CD4-positive, alpha-beta T cell treated with Interleukin-6 for 4 hours (primary cell): ENCODE measurements around the gene TULP4.

Source experiments
- DNase-seq: peaks from one replicate; pipeline ENCODE4 v3.0.0-alpha.2; 2020; ENCODE audit warnings: mixed read lengths

TULP4 gene, protein sequence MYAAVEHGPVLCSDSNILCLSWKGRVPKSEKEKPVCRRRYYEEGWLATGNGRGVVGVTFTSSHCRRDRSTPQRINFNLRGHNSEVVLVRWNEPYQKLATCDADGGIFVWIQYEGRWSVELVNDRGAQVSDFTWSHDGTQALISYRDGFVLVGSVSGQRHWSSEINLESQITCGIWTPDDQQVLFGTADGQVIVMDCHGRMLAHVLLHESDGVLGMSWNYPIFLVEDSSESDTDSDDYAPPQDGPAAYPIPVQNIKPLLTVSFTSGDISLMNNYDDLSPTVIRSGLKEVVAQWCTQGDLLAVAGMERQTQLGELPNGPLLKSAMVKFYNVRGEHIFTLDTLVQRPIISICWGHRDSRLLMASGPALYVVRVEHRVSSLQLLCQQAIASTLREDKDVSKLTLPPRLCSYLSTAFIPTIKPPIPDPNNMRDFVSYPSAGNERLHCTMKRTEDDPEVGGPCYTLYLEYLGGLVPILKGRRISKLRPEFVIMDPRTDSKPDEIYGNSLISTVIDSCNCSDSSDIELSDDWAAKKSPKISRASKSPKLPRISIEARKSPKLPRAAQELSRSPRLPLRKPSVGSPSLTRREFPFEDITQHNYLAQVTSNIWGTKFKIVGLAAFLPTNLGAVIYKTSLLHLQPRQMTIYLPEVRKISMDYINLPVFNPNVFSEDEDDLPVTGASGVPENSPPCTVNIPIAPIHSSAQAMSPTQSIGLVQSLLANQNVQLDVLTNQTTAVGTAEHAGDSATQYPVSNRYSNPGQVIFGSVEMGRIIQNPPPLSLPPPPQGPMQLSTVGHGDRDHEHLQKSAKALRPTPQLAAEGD (N-terminal part only)

DNA sequence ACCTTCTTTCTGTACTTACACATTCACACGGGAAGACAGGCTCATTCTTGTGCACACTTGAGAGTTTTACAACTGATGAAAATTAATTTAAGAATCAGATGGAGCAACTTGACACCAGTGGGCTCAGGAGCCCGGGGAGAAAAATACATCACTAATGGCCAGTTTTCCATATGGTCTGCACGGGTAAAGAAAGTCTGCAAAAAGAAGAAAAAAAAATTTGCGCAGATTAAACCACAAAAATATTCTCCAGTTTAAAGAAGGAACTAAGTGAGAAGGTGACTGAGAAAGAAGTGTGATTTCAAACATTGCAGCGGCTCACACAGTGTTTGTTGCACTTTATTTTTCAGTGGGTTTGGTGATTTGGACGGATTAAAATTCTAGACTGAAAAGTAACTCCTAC, at the start of gene TULP4:
Gene TULP4 (plus strand): TSS at position 301 of the 400 bp plus-strand sequence. CDS start 1,552 bp downstream, outside the sequence.
- DNase-seq, result no peak

DNA sequence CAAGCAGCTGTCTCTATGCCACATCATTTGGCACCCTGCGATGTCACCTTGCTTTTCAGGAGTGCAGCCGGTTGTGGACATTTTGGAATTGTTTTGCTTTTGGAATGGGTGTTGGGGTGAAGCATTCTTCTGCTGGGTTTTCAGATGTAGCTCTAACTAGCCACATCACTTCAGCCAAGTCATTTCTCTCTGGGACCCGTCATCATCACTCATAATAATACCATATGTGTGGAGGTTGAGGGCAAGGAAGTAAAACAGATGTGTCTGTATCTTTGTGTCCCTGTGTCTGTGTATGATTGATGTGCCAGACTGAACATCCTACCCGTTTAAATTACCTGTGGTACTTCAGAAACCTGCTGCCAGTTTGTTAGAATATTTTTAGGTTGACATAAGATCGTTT, 49.5 kb upstream of the TULP4 start:
- no peak for DNase-seq

DNA sequence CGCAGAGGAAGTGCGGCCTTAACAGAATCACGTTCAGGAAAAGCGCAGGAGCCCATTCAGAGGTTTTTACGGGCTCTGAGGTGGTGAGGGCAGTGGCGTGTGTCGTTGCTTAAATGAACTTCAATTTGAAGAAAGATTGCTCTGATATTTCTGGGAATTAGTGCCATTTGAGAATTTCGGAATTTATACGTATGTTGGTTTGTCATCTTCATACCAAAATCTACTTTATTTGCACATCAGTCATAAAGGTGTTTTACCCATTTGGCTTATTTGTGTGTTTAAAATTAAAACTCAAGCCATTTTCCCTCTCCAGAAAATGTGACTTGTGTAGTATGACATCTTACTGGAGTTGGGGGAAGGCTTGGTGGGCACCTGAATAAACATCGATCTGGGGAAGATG, 48.1 kb upstream of the TULP4 start:
- DNase-seq, result no peak

DNA sequence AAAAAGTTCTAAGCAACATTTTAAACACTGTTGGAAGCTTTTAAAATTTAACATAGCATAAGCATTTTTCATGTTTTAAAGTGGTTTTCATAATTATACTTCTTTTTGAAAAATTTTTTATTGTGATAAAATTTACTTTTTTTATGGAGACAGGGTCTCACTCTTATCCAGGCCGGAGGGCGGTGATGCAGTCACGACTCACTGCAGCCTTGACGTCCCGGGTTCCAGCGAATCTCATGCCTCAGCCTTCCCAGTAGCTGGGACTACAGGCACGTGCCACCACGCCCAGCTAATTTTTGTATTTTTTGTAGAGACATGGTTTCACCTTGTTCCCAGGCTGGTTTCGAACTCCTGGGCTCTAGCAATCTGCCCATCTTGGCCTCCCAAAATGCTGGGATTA, 46.1 kb upstream of the TULP4 start:
- no peak for DNase-seq

DNA sequence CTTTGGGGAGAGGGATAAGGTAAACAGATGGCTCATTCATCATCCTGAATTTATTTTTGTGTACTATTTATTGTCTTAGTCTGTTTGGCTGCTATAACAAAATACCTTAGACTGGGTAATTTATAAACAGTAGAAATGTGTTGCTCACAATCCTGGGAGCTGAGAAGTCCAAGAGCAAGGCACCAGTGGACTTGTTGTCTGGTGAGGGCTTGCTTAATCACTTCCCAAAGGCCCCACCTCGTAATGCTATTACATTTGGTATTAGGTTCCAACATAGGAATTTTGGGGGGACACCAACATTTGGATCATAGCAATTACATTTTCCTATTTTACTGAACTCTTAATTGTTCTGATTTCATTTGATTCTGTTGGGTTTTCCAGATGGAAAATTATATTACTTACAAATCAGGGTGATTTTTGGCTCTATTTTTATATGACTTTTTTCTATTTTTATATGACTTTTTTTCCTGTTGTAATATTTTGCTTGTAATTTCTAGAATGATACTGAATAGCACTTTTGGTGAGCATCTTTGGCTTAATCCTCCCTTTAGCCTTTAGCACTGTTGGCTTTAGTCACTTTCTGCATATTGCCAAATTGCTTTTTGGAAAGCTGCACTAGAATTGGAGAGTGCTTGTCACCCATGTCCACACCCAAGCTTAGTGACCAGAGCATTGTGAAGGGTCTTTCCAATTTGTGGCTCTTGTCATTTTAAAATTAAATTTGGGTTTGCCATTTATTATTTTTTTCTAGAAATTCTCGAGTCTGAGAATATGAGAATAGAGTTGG, 43.7 kb upstream of the TULP4 start:
- DNase-seq, result no peak

DNA sequence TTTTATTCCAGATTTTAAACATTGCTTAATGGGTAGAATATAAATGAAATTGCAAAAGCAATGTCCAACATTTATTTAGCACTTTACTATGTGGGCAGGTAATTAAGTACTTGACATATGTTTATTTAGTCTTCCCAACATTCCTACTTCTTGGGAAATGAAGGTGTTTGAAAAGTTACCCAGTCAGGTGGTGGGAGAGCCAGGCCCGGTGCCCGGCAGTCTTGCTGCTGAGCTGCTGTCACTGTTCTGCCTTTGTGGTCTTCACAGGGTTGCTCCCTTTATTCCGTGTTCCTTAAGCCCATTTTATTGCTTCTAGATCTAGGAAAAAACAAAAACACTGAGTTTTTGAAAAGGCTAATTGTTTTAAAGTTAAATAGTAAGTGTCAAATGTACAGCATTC, 42.6 kb upstream of the TULP4 start:
- DNase-seq, result no peak

DNA sequence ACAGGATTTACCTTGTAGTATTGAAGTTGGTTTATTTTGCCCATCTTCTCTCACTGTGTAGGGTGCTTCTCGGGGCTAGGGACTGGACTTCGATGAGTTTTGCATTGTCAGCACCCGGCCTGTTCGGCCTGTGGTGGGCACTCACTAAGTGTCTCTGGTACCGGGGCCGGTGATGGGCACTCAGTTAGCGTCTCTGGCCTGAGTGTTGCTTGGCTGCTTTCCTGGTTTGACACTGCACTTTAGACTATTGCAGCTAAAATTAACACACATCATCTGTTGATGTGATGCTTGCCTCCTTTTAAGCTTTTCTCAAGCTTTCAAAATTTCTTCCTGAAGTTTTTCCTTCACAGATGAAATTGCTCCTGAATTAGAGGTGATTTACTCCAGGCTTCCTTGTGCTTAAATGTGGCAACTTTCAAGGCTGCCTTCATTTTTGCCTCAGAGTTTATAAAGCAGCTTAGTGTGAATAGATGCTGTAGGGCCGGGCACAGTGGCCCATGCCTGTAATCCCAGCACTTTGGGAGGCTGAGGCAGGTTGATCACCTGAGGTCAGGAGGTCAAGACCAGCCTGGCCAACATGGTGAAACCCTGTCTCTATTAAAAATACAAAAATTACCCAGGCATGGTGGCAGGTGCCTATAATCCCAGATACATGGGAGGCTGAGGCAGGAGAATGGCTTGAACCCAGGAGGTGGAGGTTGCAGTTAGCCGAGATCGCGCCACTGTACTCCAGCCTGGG, 41.7 kb upstream of the TULP4 start:
- no peak for DNase-seq

DNA sequence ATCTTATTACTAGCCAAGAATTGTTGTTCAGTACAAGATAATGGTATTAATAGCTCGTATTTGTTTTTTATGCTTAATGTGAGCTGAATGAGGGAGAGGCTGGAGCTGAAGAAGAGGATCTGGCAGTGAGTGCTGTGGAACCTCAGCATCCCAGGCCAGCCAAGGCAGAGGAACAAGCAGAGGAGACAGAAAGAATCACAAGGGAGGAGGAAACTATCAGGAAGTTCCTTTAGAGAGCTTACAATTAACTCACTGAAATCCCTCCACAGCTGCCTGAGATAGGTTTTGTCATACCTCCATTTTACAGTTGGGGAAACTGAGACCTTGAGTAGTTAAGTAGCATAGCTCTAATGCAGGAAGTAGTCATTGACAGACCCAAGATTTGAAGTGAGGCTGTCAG, 39.9 kb upstream of the TULP4 start:
- DNase-seq, result no peak

DNA sequence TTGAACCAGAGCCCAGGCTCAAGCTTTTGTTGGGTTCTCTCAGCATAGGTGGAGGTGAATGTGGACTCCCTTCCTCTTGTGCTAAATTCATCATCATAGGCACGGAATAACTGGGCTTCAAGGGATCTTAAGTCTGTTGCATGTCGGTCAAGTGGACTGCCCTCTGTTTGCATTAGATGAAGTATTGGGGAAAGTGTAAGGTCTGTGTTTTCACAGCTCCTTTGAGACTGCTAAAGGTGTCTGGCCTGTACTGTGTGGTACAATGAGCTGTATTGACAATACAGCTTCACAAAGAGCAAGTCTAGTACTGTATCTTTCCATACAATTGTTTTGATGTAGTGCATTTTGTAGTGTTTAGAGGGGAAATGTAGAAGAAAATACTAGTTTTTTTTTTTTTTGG, 34.3 kb upstream of the TULP4 start:
- DNase-seq, result no peak

DNA sequence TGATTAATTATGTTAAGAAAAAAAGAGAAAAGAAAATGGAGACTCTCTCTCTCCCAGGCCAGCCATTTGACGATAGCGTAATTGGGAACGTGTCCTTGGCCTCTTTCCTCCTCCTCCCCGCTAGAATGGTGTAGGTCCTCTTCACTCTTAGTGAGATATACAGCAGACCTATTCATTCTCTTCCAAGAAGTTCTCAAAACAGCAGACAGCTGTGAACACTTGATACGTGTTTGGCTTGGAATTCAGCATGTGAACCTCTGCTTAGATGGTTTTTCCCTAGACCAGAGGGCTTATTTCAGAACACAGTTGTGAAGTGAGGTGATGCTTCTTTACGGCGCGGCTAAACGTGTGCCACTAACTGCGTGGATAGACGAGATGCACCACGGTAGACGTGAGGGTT, 32.6 kb upstream of the TULP4 start:
- DNase-seq, result no peak

DNA sequence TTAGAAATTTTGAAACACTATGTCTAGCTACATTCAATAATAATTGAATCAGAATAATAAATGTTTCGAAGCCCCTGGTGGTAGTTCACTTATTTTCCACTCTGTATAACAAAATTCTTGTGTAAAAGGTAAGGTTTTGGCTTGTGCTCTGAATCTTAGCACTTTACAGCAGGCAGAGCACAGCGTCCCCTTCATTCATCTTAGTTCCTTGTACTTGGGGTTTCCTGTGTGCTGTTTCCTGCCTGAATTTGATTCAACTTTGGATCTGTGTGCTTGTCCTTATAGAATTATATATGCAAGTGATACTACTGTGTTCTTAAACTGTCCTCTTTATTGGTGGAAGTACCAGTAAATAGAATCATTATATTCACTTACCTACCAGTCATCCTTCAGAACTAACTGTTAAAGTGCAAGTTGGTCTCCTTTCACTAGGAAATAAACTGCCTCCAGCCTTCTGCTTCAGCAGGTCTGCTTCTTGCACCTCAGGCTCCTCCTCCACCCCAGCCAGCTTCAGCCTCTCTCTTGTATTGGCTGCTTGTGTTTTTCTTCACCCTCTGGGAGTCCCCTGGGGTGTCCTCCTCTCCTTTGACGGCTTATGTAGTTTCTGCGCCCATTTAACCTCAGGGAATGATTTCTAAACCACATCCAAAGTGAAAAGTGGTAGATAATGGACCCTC, 28.8 kb upstream of the TULP4 start:
- DNase-seq, result peak; percentile 24

DNA sequence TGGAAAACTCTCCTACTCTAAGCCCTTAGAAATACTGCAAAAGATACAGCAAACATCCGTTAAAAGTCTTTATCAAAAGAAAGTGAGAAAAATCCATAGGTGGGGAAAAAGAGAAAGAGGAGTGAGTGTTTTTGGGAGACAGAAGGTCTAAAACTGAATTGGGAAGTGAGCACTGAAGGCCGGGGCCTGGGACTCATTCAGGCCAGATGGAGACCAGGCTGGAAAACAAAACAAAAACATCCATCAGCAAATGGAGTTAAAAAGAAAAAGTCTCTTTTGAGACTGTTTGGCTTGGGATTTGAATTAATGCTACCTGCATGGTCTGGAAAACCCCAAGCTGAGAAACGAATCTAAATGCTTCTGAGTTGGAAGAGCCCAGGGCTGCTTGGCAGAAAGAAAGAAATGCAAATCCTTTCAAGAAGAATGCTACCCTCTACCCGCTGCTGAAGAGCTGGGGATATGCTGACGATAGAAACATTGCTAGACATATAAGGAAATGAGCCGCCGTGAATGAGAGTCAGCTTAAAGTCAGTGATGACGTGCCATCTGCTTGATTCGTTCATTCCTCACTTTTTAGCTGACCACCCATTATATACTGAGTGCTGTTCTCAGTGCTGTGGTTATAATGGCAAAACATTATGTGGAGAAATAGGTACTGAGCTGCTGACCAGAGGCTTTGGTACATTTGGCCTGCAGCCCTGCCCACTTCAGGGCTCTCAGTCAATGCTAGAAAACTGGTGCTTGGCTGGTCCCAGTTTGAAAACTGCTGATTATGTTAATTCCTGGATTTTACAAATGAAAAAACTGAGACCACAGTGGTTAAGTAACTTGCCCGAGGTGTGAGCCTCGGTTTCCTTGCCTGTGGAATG, 28.0 kb upstream of the TULP4 start:
- peak; percentile 17 for DNase-seq

DNA sequence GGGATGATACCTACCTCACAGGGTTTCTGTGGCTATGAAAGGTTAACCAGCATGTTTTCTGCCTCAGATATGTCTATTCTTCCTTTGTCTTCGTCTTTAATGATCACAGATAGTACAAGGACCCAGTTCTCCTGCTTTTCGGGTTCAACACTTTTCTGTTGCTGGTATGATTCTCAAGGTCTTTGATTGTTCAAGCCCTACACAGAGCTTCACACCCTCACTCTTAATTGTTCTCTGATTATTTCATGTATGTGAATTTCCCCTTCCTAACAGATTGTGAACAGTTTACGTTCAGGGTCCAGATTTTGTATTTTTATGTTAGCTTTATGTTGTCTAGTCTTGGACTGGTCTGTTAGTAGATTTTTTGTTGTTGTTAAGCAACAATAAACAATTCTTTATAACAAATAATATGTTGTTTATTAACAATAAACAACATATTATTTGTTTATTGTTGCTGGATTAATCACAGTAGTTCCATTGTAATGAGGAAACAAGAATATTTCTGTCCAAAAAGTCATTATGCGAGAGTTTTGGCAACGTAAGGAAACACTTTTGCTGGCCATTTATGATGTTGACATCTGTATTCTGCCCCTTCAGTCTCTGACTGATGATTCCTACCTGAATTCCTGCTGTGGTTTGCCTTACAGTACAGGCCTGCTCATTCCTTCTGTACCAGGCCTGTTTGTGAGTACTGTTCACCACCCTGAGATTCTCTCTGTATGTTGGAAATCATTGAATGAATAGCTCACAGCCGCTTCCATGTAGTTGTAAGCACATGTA, 27.2 kb upstream of the TULP4 start:
- no peak for DNase-seq

DNA sequence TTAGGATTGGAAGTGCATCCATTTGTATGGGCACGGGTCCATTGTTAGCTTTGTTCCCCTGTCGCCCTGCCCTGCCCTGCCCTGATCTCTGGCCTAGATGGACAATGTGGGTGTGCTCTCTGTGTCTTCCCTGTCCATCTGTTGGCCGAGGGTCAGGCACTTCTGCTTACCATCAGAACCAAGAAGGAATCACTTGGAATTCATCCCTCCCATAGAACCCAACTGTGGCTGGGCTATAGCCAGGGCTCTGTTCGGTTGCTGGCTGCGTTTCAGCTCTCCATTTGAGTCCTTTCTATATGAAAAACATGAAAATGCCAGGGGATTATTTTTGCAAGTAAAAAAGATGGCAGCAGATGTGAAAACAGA, 26.6 kb upstream of the TULP4 start:
- DNase-seq, result no peak

DNA sequence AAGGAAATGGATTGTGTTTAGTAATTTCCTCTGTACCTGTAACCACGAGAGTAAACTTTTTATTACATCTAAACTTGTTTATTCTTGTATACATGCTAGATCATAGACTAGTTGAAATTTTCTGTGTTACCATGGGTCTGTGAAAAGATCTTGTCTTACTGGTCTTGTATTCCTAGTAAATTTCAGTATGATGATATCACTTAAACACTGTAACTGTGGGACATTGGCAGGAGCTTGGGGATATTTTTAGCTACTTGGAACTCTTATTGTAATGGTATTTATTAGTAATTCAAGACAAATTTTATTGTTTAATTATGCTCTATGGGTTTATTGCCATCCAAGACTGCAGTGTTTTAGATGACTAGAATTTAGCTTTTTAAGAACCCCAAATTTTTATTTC, 25.9 kb upstream of the TULP4 start:
- DNase-seq, result no peak

DNA sequence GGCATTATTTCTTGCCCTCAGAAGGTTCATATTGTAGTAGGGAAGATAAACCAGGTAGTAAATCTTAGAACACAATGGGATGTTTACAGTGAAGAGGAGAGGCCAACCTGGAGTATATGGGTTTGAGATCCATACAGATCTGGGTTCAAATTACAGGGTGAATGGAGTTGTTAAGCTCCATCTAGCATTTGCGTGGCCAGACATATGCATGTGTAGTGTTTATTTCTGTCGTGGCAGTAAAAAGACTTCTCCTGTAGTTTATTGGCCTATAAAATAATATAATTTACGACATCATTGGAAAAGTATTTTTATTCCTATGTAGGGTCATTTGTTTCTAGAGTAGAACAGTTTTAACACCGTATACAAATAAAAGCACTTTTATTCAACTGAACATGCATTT, 25.2 kb upstream of the TULP4 start:
- DNase-seq, result no peak

DNA sequence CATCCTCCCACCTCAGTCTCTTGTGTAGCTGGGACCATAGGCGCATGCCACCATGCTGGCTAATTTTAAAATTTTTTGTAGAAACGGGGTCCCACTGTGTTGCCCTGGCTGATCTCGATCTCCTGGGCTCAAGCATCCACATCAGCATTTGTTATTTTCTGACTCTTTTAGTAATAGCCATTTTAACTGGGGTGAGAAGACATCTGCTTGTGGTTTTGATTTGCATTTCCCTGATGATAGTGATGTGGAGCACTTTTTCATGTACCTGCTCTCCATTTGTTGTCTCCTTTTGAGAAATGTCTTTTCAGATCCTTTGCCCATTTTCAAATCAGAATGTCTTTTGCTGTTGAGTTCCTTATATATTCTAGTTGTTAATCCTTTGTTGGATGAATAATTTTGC, 22.2 kb upstream of the TULP4 start:
- no peak for DNase-seq

DNA sequence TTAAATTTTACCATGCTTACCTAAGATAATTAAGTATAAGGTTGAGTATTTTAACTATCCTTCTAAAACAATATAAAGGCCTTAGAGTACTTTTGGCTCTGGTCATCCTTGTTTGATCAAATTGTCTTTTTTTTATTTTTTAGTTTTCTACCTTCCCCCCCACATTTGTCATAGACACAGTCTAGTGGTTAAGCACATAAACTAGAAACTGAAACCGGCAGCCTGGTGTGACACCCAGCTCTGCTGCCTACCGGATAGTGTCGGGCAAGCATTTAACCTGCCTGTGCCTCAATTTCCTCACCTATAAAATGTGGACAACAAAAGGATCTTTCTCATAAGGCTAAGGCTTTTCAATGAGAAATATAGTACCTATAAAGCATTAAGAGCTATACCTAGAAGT, 21.6 kb upstream of the TULP4 start:
- DNase-seq, result peak; percentile 73

DNA sequence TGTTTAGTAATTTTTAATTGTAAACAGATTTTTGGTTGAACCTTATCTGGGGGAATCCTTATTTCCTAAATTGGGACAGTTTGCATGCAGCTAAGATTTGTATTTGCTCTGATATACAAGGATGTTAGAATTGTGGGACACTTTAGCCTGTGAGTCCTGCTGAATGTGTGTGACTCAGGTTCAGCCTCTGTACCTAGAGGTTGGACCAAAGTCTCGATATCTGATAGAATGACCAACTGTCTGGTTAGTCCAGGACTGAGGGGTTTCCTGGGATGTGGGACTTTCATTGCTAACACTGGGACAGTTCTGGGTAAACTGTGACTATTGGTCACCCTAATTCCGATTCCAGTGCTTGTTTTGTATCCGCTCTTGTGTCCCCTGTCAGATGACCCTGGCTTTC, 20.2 kb upstream of the TULP4 start:
- DNase-seq, result no peak

DNA sequence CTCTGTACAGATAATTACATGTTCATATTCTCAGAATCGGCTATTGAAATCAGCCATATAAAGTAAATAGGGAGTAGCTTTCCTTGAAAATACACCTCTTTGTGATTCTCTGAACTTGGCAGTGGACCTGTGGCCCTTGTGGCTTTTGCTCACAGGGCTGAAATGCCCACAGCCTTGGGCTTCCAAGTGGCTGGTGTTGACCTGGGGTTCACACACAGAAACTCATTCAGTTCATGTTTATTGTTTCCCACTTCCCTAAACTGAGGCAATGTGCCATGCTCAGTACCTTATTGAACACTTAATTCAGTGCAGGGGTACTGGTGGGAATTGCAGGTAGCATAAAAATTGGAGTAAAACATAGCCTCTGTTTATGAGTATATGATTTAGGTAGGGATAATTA, 19.1 kb upstream of the TULP4 start:
- no peak for DNase-seq
